Measurements from ENCODE around the gene AK4. TPM values are rescaled to one million over a fixed set of nuclear protein-coding genes. Genes with fewer than 3 reads are reported as not detected.

AK4 gene
- polyA plus RNA-seq, 1 donor (not counting 4 experiments of a cell fraction or from before 2014, with no cell fraction given) = 90.0 TPM

DNA sequence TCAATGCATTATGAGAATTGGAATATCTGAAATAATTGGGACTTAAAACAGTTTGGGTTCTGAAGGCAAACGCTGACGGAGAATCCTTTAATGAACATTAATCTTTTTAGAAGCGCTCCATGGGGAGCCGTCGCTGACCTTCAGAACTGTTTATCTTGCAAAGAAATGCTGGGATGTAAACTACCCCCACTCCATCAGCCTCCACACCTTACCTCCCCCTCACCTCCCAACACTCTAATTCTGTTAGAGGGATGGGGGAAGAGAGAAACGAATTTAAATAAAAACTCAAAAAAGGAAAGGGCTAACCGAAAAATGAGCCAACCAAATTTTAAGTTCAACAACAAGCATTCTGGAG, 117.3 kb downstream of the AK4 start:
- dilution Hi-C loops (cut with MboI; ENCODE audit: extremely low pct_ligation_motif_present, low sequenced_read_pairs) = no loop called here
- Histone ChIP-seq H3K27ac (ENCODE audit: control insufficient read depth, insufficient read depth, low read length) (no peak overlapping the region), H3K79me2 (ENCODE audit: control insufficient read depth, insufficient read depth, low read length) (no peaks in the 10 kb centered on the region), H3K4me1 (ENCODE audit: control insufficient read depth, extremely low read depth, insufficient read depth, low read length) (peaks cover 21% of the 10 kb centered on the region), H3K36me3 (ENCODE audit: control insufficient read depth in 2 of 2, extremely low read depth in 1 of 2, insufficient read depth in 2 of 2, low read length in 2 of 2) (no peaks in the 10 kb centered on the region), H3K9me3 (ENCODE audit: control insufficient read depth, low read depth, low read length) (no peaks in the 10 kb centered on the region), H2AFZ (ENCODE audit: control insufficient read depth, low read length) (peak overlapping the region; percentile 87), H3K27me3 (ENCODE audit: control insufficient read depth, extremely low read depth, insufficient read depth, low read length) (no peaks in the 10 kb centered on the region), H4K20me1 (ENCODE audit: control insufficient read depth, extremely low read depth, insufficient read depth, low read length) (no peaks in the 10 kb centered on the region), H3K9ac (ENCODE audit: control insufficient read depth, extremely low read depth, insufficient read depth, low read length) (peak overlapping the region; percentile 67), H3K4me3 (ENCODE audit: control insufficient read depth in 2 of 3, extremely low read depth in 1 of 3, insufficient read depth in 2 of 3, low read depth in 1 of 3, low read length in 3 of 3) (peak overlapping the region; percentile 41 to 67 (median 65)), H3K9me1 (ENCODE audit: control insufficient read depth, extremely low read depth, insufficient read depth, low read length) (no peaks in the 10 kb centered on the region), H3K4me2 (ENCODE audit: control insufficient read depth, extremely low read depth, insufficient read depth, low read depth, low read length) (peak overlapping the region; percentile 80)
- no peak for FAIRE-seq
- DNase-seq (ENCODE audit: low read depth, low spot score) = no peak
- no peak for TF ChIP-seq EZH2 (IDR thresholded peaks at IDR 0.05; ENCODE audit: low read length)
- TF ChIP-seq, protein P1, sequence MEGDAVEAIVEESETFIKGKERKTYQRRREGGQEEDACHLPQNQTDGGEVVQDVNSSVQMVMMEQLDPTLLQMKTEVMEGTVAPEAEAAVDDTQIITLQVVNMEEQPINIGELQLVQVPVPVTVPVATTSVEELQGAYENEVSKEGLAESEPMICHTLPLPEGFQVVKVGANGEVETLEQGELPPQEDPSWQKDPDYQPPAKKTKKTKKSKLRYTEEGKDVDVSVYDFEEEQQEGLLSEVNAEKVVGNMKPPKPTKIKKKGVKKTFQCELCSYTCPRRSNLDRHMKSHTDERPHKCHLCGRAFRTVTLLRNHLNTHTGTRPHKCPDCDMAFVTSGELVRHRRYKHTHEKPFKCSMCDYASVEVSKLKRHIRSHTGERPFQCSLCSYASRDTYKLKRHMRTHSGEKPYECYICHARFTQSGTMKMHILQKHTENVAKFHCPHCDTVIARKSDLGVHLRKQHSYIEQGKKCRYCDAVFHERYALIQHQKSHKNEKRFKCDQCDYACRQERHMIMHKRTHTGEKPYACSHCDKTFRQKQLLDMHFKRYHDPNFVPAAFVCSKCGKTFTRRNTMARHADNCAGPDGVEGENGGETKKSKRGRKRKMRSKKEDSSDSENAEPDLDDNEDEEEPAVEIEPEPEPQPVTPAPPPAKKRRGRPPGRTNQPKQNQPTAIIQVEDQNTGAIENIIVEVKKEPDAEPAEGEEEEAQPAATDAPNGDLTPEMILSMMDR (optimal IDR thresholded peaks at IDR 0.05 in 1 of 3, IDR thresholded peaks at IDR 0.05 in 1 of 3, conservative IDR thresholded peaks at IDR 0.05 in 1 of 3; ENCODE audit: extremely low read depth in 1 of 3, insufficient read depth in 2 of 3, low read length in 3 of 3) = no peak

DNA sequence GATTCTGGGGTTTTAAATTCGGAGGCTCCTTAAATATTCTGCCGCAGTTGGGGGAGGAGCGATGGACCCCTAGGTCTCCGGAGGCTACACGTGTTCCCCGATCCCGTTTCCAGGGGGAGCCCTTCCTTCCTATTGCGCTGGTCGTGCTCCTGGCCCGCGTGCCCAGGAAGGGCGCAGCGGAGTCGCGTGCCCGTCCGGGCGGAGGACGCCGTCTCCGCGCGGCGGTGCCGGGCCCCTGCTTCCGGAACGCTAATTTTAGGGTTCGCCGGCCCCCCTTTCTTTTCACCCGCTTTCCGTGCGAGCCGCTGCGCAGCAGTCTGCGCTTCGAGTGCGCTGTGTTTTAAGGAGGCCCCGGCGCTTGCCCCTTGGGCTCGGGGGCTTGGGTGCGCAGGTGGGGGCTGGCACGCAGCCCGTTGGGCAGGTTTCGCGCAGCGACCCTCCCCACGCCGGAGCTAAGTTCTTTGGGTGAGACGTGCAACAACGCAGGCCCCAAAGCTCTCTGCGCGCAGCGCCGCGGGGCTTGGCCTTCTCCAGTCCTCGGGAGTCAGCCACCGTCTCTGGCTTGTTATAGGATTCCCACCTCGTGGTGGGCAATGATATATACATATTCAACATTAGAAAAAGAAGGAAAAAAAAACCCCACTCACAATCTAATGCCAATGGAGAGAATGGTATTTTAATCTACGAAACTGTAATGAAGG, 117.8 kb downstream of the AK4 start:
- H3K4me2 ChIP-seq (ENCODE audit: control insufficient read depth, extremely low read depth, insufficient read depth, low read depth, low read length) = peak overlapping the region; percentile 80

More for the DNA sequence above, 117.8 kb downstream of the AK4 start:
- H3K9me1 ChIP-seq (ENCODE audit: control insufficient read depth, extremely low read depth, insufficient read depth, low read length) = no peaks in the 10 kb centered on the region
- FAIRE-seq (no peak), DNase-seq (ENCODE audit: low read depth, low spot score) (no peak)
- H3K9ac ChIP-seq (ENCODE audit: control insufficient read depth, extremely low read depth, insufficient read depth, low read length) = peak overlapping the region; percentile 67
- H3K79me2 ChIP-seq (ENCODE audit: control insufficient read depth, insufficient read depth, low read length) = no peaks in the 10 kb centered on the region
- TF ChIP-seq EZH2 (IDR thresholded peaks at IDR 0.05; ENCODE audit: low read length) = no peak
- TF ChIP-seq, protein P1 (optimal IDR thresholded peaks at IDR 0.05 in 1 of 3, IDR thresholded peaks at IDR 0.05 in 1 of 3, conservative IDR thresholded peaks at IDR 0.05 in 1 of 3; ENCODE audit: extremely low read depth in 1 of 3, insufficient read depth in 2 of 3, low read length in 3 of 3) = peak; percentile 22 to 68 (median 37)
- dilution Hi-C loops (cut with MboI; ENCODE audit: extremely low pct_ligation_motif_present, low sequenced_read_pairs) = no loop called here
- H2AFZ ChIP-seq (ENCODE audit: control insufficient read depth, low read length) = peak overlapping the region; percentile 87
- peak overlapping the region; percentile 41 to 67 (median 65) for H3K4me3 ChIP-seq (ENCODE audit: control insufficient read depth in 2 of 3, extremely low read depth in 1 of 3, insufficient read depth in 2 of 3, low read depth in 1 of 3, low read length in 3 of 3)
- no peaks in the 10 kb centered on the region for H4K20me1 ChIP-seq (ENCODE audit: control insufficient read depth, extremely low read depth, insufficient read depth, low read length)
- no peaks in the 10 kb centered on the region for H3K36me3 ChIP-seq (ENCODE audit: control insufficient read depth in 2 of 2, extremely low read depth in 1 of 2, insufficient read depth in 2 of 2, low read length in 2 of 2)
- no peaks in the 10 kb centered on the region for H3K27me3 ChIP-seq (ENCODE audit: control insufficient read depth, extremely low read depth, insufficient read depth, low read length)
- peak overlapping the region; percentile 27 for H3K27ac ChIP-seq (ENCODE audit: control insufficient read depth, insufficient read depth, low read length)
- H3K9me3 ChIP-seq (ENCODE audit: control insufficient read depth, low read depth, low read length) = no peaks in the 10 kb centered on the region
- peaks cover 15% of the 10 kb centered on the region for H3K4me1 ChIP-seq (ENCODE audit: control insufficient read depth, extremely low read depth, insufficient read depth, low read length)

Data from keratinocyte (primary cell).